K562 (cell line): ENCODE results near the gene CSTF1. TPM values are rescaled to one million over a fixed set of nuclear protein-coding genes. Genes with fewer than 3 reads are reported as not detected.
A peak's percentile ranks its signal among the peaks of the same experiment; 100 is the strongest.

ENCODE experiments used
- BACH1 ChIP-seq: fragments of 200-800 bp; sonication (Bioruptor generic); IDR thresholded peaks from 2 replicates; pipeline ENCODE4 v1.6.1; 2016; ENCODE audit warnings: missing genetic modification characterization, missing compliant biosample characterization
- CLOCK ChIP-seq: fragments of 250-450 bp; sonication (Bioruptor Pico); IDR thresholded peaks from 2 replicates; pipeline ENCODE4 v1.4.0; 2020; ENCODE audit warnings: mild to moderate bottlenecking, moderate library complexity, borderline replicate concordance
- ETS1 ChIP-seq: conservative IDR thresholded peaks from 2 replicates; pipeline ENCODE4 v1.6.1; 2011; ENCODE audit warnings: low read depth, mild to moderate bottlenecking, low read length; ENCODE audit not compliant: control insufficient read depth
- FIP1L1 ChIP-seq: fragments of 200-400 bp; formaldehyde crosslinking; IDR thresholded peaks from 2 replicates; pipeline ENCODE4 v1.6.1; 2018; ENCODE audit warnings: mild to moderate bottlenecking, low read depth, low read length; ENCODE audit not compliant: poor library complexity, severe bottlenecking
- HDAC3 ChIP-seq: fragments of 450-650 bp; IDR thresholded peaks from 2 replicates; pipeline ENCODE4 v1.6.1; 2018; ENCODE audit warnings: borderline replicate concordance, mild to moderate bottlenecking, moderate library complexity; ENCODE audit not compliant: partially characterized antibody
- MAFG ChIP-seq: fragments of 450-650 bp; conservative IDR thresholded peaks from 2 replicates; pipeline ENCODE4 v1.6.1; 2016; ENCODE audit warnings: missing genetic modification characterization, missing compliant biosample characterization
- MAFK ChIP-seq: IDR thresholded peaks from 2 replicates; pipeline ENCODE4 v1.6.1; 2011; ENCODE audit warnings: low read length, improper control_type of control experiment
- NUFIP1 ChIP-seq: fragments of 450-650 bp; IDR thresholded peaks from 2 replicates; pipeline ENCODE4 v1.6.1; 2018; ENCODE audit not compliant: partially characterized antibody
- POLR2AphosphoS2 ChIP-seq: IDR thresholded peaks from 2 replicates; pipeline ENCODE4 v1.6.1; 2012; ENCODE audit warnings: low read length, improper control_type of control experiment
- RBM17 ChIP-seq: fragments of 200-400 bp; formaldehyde crosslinking; IDR thresholded peaks from 2 replicates; pipeline ENCODE4 v1.6.1; 2017; ENCODE audit warnings: low read depth, mild to moderate bottlenecking, low read length, borderline replicate concordance
- RNF219 ChIP-seq: fragments of 250-450 bp; sonication (Bioruptor Pico); IDR thresholded peaks from 2 replicates; pipeline ENCODE4 v1.5.0; 2022; ENCODE audit warnings: mild to moderate bottlenecking
- ZNF12 ChIP-seq: sonication (generic); formaldehyde crosslinking; IDR thresholded peaks from 2 replicates; pipeline ENCODE4 v1.4.0; 2020; ENCODE audit warnings: mild to moderate bottlenecking, missing genetic modification reagents
- ZNF311 ChIP-seq: fragments of 250-450 bp; sonication (Bioruptor Pico); IDR thresholded peaks from 2 replicates; pipeline ENCODE4 v1.4.0; 2020; ENCODE audit warnings: mild to moderate bottlenecking, moderate library complexity
- ZNF436 ChIP-seq: fragments of 250-450, 450-650 bp; sonication (Bioruptor Pico); formaldehyde crosslinking; IDR thresholded peaks from 2 replicates; pipeline ENCODE4 v1.7.0; 2020; ENCODE audit warnings: mild to moderate bottlenecking
- ZNF589 ChIP-seq: fragments of 200-800 bp; sonication (Bioruptor generic); IDR thresholded peaks from 2 replicates; pipeline ENCODE4 v1.6.1; 2016; ENCODE audit warnings: low read depth, missing genetic modification characterization, missing compliant biosample characterization
- polyA plus RNA-seq, 8 experiments: library from polyadenylated mRNA; depleted of rRNA in 4 of 8; stranded (reverse) in 5 of 8; unstranded in 3 of 8; fragments of >200 nt; fragmentation: Nextera tagmentation in 2 of 8; fragmentation: Illumina TruSeq in 1 of 8; extraction: Ambion mirVana in 2 of 8; extraction: Trizol in 1 of 8; gene quantifications; 2 replicates each; pipeline versions ENCODE4 v1.2.1 to v1.2.3, GENCODE V29; 2011 to 2014; ENCODE audit warnings: inconsistent platforms in 1 of 8, missing spikeins in 1 of 8
- total RNA-seq, 7 experiments: library from RNA; depleted of rRNA in 6 of 7; stranded (reverse); fragments of >200 nt in 6 of 7; fragmentation: Illumina TruSeq in 2 of 7; extraction: Trizol in 2 of 7; gene quantifications; 2 replicates each; pipeline versions ENCODE4 v1.2.1 to v1.2.3, GENCODE V29; 2011 to 2021; ENCODE audit warnings: low replicate concordance in 1 of 7
- TF ChIP-seq, protein P1 (sequence below): fragments of 250-450 bp; sonication (Bioruptor Pico); IDR thresholded peaks from 2 replicates; pipeline ENCODE4 v1.8.0; 2021; ENCODE audit warnings: borderline replicate concordance, mild to moderate bottlenecking, moderate library complexity; ENCODE audit not compliant: poor library complexity, severe bottlenecking
- TF ChIP-seq, protein P2 (sequence below): fragments of 250-450 bp; sonication (Bioruptor Pico); IDR thresholded peaks from 2 replicates; pipeline ENCODE4 v1.8.0; 2022; ENCODE audit warnings: inconsistent platforms
- TF ChIP-seq, protein P3 (sequence below): IDR thresholded peaks from 3 replicates; pipeline ENCODE4 v1.6.1; 2011; ENCODE audit warnings: borderline replicate concordance, mild to moderate bottlenecking; ENCODE audit not compliant: insufficient read length, insufficient read depth

The CSTF1 gene
- total and polyA plus RNA-seq, 9 of the 15 experiments (the other 6 are each of a cell fraction or from before 2014, with no cell fraction given), result 30.8 to 110 (median 53.4) TPM

GRCh38 chr20:56386219-56386618, 6.2 kb upstream of the CSTF1 start (continued):
- no peak for TF ChIP-seq ZNF589
- TF ChIP-seq, protein P1, sequence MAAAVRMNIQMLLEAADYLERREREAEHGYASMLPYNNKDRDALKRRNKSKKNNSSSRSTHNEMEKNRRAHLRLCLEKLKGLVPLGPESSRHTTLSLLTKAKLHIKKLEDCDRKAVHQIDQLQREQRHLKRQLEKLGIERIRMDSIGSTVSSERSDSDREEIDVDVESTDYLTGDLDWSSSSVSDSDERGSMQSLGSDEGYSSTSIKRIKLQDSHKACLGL (CRISPR knock-in tag), result no peak
- TF ChIP-seq ZNF12, result no peak
- no peak for TF ChIP-seq NUFIP1
- peak; percentile 48; the same call in 1 of the 2 replicates for TF ChIP-seq MAFK
- TF ChIP-seq CLOCK (CRISPR knock-in tag), result no peak
- TF ChIP-seq POLR2AphosphoS2, result no peak
- TF ChIP-seq, protein P2, sequence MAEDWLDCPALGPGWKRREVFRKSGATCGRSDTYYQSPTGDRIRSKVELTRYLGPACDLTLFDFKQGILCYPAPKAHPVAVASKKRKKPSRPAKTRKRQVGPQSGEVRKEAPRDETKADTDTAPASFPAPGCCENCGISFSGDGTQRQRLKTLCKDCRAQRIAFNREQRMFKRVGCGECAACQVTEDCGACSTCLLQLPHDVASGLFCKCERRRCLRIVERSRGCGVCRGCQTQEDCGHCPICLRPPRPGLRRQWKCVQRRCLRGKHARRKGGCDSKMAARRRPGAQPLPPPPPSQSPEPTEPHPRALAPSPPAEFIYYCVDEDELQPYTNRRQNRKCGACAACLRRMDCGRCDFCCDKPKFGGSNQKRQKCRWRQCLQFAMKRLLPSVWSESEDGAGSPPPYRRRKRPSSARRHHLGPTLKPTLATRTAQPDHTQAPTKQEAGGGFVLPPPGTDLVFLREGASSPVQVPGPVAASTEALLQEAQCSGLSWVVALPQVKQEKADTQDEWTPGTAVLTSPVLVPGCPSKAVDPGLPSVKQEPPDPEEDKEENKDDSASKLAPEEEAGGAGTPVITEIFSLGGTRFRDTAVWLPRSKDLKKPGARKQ (CRISPR knock-in tag), result no peak
- peak; percentile 30; the same call in 1 of the 2 replicates for TF ChIP-seq BACH1 (tag)
- no peak for TF ChIP-seq ZNF311 (CRISPR knock-in tag)
- no peak for TF ChIP-seq HDAC3
- TF ChIP-seq, protein P3, sequence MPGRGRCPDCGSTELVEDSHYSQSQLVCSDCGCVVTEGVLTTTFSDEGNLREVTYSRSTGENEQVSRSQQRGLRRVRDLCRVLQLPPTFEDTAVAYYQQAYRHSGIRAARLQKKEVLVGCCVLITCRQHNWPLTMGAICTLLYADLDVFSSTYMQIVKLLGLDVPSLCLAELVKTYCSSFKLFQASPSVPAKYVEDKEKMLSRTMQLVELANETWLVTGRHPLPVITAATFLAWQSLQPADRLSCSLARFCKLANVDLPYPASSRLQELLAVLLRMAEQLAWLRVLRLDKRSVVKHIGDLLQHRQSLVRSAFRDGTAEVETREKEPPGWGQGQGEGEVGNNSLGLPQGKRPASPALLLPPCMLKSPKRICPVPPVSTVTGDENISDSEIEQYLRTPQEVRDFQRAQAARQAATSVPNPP, result no peak
- peak; percentile 84 for TF ChIP-seq MAFG (tag)
- no peak for TF ChIP-seq FIP1L1
- no peak for TF ChIP-seq RNF219
- no peak for TF ChIP-seq ZNF436 (CRISPR knock-in tag)
- no peak for TF ChIP-seq ETS1
- TF ChIP-seq RBM17, result no peak
